Left kidney (tissue), 2 donors: ENCODE measurements around the gene TMEM239. TPM values are rescaled to one million over a fixed set of nuclear protein-coding genes. Genes with fewer than 3 reads are reported as not detected.

Experiments
- DNase-seq: peaks from one replicate; pipeline ENCODE4 v3.0.0-alpha.2; 2013
- polyA plus RNA-seq: library from polyadenylated mRNA; unstranded; fragments of 120-200 nt; gene quantifications from one replicate; pipeline ENCODE4 v1.2.1, GENCODE V29; 2013; ENCODE audit not compliant: insufficient read length

Gene TMEM239
- polyA plus RNA-seq, 1 donor, result 0.03 TPM

- DNase-seq, result no peak
Observed at GRCh38 chr20:2849529-2849928, 33.4 kb downstream of the TMEM239 start.

GRCh38 chr20:2851086-2851485 lies 34.9 kb downstream of the TMEM239 start:
- DNase-seq, result no peak

GRCh38 chr20:2858591-2858990 lies 42.4 kb downstream of the TMEM239 start:
- no peak for DNase-seq

GRCh38 chr20:2859330-2860121 lies 43.4 kb downstream of the TMEM239 start:
- no peak for DNase-seq

- DNase-seq, result no peak
Observed at GRCh38 chr20:2864626-2865025, 48.5 kb downstream of the TMEM239 start.

- DNase-seq, result no peak
Observed at GRCh38 chr20:2865101-2865500, 48.9 kb downstream of the TMEM239 start.

- no peak for DNase-seq
Observed at GRCh38 chr20:2865630-2866029, 49.5 kb downstream of the TMEM239 start.

- no peak for DNase-seq
Observed at GRCh38 chr20:2866236-2866635, 50.1 kb downstream of the TMEM239 start.

- no peak for DNase-seq
Observed at GRCh38 chr20:2867081-2867864, 51.1 kb downstream of the TMEM239 start.

Other genes starting within 250 kb of the TMEM239 start
- 305 TPM for gene NOP56, start 163.7 kb upstream of the TMEM239 start, polyA plus RNA-seq
- gene IDH3B, start 152.1 kb upstream of the TMEM239 start, polyA plus RNA-seq, result 134 TPM
- 31.4 TPM for gene EBF4, start 123.6 kb upstream of the TMEM239 start, polyA plus RNA-seq
- 224 TPM for gene CPXM1, start 15.7 kb upstream of the TMEM239 start, polyA plus RNA-seq
- not detected for gene C20orf141, start 1.4 kb upstream of the TMEM239 start, polyA plus RNA-seq
- gene PCED1A, start 24.3 kb downstream of the TMEM239 start, polyA plus RNA-seq, result 56.3 TPM
- 36.9 TPM for gene VPS16, start 24.4 kb downstream of the TMEM239 start, polyA plus RNA-seq
- gene PTPRA, start 57.1 kb downstream of the TMEM239 start, polyA plus RNA-seq, result 103 TPM
- gene GNRH2, start 227.3 kb downstream of the TMEM239 start, polyA plus RNA-seq, result 0.73 TPM
- gene MRPS26, start 229.7 kb downstream of the TMEM239 start, polyA plus RNA-seq, result 48.0 TPM